ENCODE measurements around the gene LGALS8.

GRCh38 chr1:236476019-236476418 is 47.8 kb upstream of the LGALS8 start:
- TF ChIP-seq HDAC2 (IDR thresholded peaks at IDR 0.05) = no peak
- TF ChIP-seq, protein P1, sequence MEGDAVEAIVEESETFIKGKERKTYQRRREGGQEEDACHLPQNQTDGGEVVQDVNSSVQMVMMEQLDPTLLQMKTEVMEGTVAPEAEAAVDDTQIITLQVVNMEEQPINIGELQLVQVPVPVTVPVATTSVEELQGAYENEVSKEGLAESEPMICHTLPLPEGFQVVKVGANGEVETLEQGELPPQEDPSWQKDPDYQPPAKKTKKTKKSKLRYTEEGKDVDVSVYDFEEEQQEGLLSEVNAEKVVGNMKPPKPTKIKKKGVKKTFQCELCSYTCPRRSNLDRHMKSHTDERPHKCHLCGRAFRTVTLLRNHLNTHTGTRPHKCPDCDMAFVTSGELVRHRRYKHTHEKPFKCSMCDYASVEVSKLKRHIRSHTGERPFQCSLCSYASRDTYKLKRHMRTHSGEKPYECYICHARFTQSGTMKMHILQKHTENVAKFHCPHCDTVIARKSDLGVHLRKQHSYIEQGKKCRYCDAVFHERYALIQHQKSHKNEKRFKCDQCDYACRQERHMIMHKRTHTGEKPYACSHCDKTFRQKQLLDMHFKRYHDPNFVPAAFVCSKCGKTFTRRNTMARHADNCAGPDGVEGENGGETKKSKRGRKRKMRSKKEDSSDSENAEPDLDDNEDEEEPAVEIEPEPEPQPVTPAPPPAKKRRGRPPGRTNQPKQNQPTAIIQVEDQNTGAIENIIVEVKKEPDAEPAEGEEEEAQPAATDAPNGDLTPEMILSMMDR (IDR thresholded peaks at IDR 0.05) = no peak
- TF ChIP-seq POLR2A (IDR thresholded peaks at IDR 0.05; ENCODE audit: low read length) = no peak
- TF ChIP-seq KDM1A (IDR thresholded peaks at IDR 0.05; ENCODE audit: low read depth) = no peak
- no peak for TF ChIP-seq POLR2AphosphoS2 (conservative IDR thresholded peaks at IDR 0.05; ENCODE audit: low read length)
- TF ChIP-seq HOXA7 (CRISPR knock-in tag; IDR thresholded peaks at IDR 0.05) = no peak
- no peak for TF ChIP-seq SREBF2 (IDR thresholded peaks at IDR 0.05)

All from A549 (cell line).